ENCODE results near the gene SCN9A. TPM values are rescaled to one million over a fixed set of nuclear protein-coding genes. Genes with fewer than 3 reads are reported as not detected.

The SCN9A gene
- total RNA-seq, 2 donors from 2014 or later, result 3.8 to 4.5 TPM

DNA sequence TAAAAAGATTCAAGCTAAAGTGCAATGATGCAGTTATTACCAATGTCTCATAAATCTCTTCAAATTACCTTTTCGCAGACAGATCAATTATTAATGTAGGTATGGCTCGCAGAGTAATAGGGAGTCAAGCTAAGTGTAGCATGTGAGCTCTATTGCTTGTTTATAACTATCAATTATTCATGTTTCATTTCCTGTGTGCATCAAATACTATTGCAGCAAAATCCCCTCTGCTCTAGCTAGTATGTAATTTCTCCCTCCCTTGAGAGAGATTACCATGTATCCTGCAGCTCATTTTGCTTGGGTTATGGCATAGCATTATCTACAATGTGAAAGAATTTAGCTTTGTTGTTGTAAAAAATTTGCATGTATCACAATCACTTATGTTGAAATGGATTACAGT is 182.3 kb downstream of the SCN9A start:
- Histone ChIP-seq H3K9me3 (no peaks in the 10 kb centered on the region), H3K36me3 (no peaks in the 10 kb centered on the region), H3K4me3 (no peak overlapping the region), H3K27ac (no peak overlapping the region), H3K4me1 (ENCODE audit: control insufficient read depth in 1 of 2, low read depth in 2 of 2) (no peaks in the 10 kb centered on the region), H3K27me3 (replicated peaks; ENCODE audit: insufficient read depth) (no peaks in the 10 kb centered on the region)
- TF ChIP-seq, protein P1, sequence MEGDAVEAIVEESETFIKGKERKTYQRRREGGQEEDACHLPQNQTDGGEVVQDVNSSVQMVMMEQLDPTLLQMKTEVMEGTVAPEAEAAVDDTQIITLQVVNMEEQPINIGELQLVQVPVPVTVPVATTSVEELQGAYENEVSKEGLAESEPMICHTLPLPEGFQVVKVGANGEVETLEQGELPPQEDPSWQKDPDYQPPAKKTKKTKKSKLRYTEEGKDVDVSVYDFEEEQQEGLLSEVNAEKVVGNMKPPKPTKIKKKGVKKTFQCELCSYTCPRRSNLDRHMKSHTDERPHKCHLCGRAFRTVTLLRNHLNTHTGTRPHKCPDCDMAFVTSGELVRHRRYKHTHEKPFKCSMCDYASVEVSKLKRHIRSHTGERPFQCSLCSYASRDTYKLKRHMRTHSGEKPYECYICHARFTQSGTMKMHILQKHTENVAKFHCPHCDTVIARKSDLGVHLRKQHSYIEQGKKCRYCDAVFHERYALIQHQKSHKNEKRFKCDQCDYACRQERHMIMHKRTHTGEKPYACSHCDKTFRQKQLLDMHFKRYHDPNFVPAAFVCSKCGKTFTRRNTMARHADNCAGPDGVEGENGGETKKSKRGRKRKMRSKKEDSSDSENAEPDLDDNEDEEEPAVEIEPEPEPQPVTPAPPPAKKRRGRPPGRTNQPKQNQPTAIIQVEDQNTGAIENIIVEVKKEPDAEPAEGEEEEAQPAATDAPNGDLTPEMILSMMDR (IDR thresholded peaks at IDR 0.05), result no peak
- DNase-seq (ENCODE audit: low spot score), result no peak
- no peak for ATAC-seq (ENCODE audit: insufficient number of reproducible peaks, low FRiP score, low read depth)

DNA sequence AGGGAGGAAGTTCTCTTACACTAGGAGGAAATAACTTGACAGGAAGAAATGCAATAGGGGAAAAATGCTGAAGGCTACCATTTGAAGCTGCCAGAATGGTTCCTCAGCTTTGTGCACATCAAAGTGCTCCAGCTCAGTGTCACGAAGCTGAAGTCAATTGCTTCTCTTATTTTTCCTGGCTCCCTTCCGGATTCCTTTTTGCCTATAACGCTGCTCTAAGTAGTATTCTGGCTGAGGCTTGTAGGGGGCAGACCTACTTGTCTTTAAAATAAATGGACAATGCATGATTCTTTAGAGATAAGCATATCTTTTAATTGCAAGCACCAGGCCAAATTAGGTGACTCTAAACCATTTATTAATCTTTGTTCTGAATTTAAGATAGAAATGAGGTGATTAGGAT is 187.7 kb downstream of the SCN9A start:
- H3K4me3 ChIP-seq, result no peak overlapping the region
- H3K27ac ChIP-seq, result no peak overlapping the region
- ATAC-seq (ENCODE audit: insufficient number of reproducible peaks, low FRiP score, low read depth) (no peak), DNase-seq (ENCODE audit: low spot score) (no peak)
- no peaks in the 10 kb centered on the region for H3K4me1 ChIP-seq (ENCODE audit: control insufficient read depth in 1 of 2, low read depth in 2 of 2)
- TF ChIP-seq, protein P1 (IDR thresholded peaks at IDR 0.05), result no peak
- H3K36me3 ChIP-seq, result no peaks in the 10 kb centered on the region
- no peaks in the 10 kb centered on the region for H3K9me3 ChIP-seq
- H3K27me3 ChIP-seq (replicated peaks; ENCODE audit: insufficient read depth), result no peaks in the 10 kb centered on the region

DNA sequence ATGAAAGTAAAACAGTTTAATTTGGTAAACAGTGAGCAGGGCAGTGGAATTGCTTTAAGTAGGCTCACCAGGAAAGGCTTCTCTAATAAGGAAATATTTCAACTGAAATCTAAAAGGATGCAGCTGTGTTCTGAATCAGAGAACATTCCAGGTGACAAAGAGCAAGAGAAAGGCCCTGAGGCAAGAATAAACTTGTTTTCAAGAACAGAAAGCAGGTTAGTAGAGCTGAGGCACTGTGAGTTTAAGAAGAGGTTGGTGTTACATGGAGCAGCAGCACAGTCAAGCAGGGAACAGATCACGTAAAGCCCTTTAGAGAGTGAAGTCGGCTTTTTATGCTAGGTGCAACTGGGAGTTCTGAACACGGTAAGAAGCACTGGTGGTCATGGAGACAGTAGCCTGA is 191.0 kb downstream of the SCN9A start:
- H3K27me3 ChIP-seq (replicated peaks; ENCODE audit: insufficient read depth), result no peaks in the 10 kb centered on the region
- no peak overlapping the region for H3K4me3 ChIP-seq
- TF ChIP-seq, protein P1 (IDR thresholded peaks at IDR 0.05), result no peak
- H3K27ac ChIP-seq, result no peak overlapping the region
- H3K4me1 ChIP-seq (ENCODE audit: control insufficient read depth in 1 of 2, low read depth in 2 of 2), result no peaks in the 10 kb centered on the region
- H3K36me3 ChIP-seq, result no peaks in the 10 kb centered on the region
- no peaks in the 10 kb centered on the region for H3K9me3 ChIP-seq
- ATAC-seq (ENCODE audit: insufficient number of reproducible peaks, low FRiP score, low read depth) (no peak), DNase-seq (ENCODE audit: low spot score) (no peak)

DNA sequence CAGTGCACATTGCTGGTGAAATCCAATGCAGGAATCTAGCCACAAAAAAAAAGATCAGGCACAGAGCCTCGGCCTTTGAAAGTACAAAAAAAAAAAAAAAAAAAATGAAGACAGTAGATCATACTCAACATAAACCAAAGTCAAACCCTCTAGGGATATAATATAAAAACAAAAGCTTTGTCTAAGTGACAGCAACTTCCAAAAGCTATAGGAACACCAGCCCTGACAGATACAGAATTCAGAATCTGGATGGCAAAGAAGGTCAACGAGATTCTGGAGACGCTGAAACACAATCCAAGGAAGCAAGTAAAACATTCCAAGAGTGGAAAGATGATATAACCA is 194.0 kb downstream of the SCN9A start:
- no peaks in the 10 kb centered on the region for H3K9me3 ChIP-seq
- no peak overlapping the region for H3K27ac ChIP-seq
- no peaks in the 10 kb centered on the region for H3K4me1 ChIP-seq (ENCODE audit: control insufficient read depth in 1 of 2, low read depth in 2 of 2)
- DNase-seq (ENCODE audit: low spot score), result no peak
- H3K4me3 ChIP-seq, result no peak overlapping the region
- no peak for ATAC-seq (ENCODE audit: insufficient number of reproducible peaks, low FRiP score, low read depth)
- no peaks in the 10 kb centered on the region for H3K36me3 ChIP-seq
- TF ChIP-seq, protein P1 (IDR thresholded peaks at IDR 0.05), result no peak
- no peaks in the 10 kb centered on the region for H3K27me3 ChIP-seq (replicated peaks; ENCODE audit: insufficient read depth)

DNA sequence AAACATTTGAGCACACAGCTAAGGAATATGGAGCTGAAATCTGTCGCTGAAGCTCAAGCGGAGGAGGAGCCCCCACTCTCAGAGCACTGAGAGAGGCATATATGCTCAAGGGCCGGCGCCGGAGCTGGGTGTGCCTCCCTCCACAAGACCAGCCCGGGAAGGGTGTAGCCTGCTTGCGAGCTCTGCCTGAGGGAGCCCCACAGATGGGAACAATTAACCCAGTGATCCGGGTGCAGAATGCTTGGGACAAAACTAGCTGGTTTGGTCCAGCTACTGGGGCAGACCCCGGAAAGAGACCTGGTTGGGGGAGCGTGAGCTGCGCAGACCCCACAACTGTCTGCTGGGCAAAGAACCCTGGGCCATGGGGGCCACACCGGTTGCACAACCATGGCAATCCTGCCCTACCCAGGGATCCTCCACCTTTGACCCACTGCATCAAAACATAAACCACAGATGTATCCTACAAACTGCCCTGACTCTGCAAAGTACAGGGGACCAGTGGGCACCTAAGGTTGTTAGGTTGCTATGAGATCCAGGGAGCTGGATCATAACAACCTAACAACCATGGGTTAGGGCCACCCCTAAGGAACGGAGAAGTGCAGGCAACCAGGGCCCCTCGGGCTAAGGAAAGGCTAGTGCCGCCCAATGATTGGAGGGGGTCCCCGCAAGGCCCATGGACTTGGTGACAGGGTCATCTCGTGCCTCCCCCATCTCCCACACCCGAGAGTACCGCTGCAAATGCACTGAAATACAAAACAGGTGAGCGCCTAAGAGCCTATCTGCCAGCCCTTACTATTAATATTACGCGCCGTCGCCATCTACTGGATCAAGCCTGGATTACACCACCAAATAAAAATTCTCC is 194.6 kb downstream of the SCN9A start:
- no peaks in the 10 kb centered on the region for H3K36me3 ChIP-seq
- TF ChIP-seq, protein P1 (IDR thresholded peaks at IDR 0.05), result no peak
- no peaks in the 10 kb centered on the region for H3K27me3 ChIP-seq (replicated peaks; ENCODE audit: insufficient read depth)
- H3K4me3 ChIP-seq, result no peak overlapping the region
- H3K4me1 ChIP-seq (ENCODE audit: control insufficient read depth in 1 of 2, low read depth in 2 of 2), result no peaks in the 10 kb centered on the region
- ATAC-seq (ENCODE audit: insufficient number of reproducible peaks, low FRiP score, low read depth) (no peak), DNase-seq (ENCODE audit: low spot score) (no peak)
- no peaks in the 10 kb centered on the region for H3K9me3 ChIP-seq
- H3K27ac ChIP-seq, result no peak overlapping the region
